Peyer's patch (tissue), 4 donors: Measurements from ENCODE around the gene UNK.

Source experiments
- POLR2A ChIP-seq, 2 donors: fragments of 450-650 bp; IDR thresholded peaks; one replicate each; pipeline ENCODE4 v1.5.1; 2017; ENCODE audit warnings: antibody characterized with exemption in 2 of 2, mild to moderate bottlenecking in 2 of 2, moderate library complexity in 2 of 2
- TF ChIP-seq, protein P1 (sequence below), 6 experiments: fragments of 450-650 bp in 4 of 6; fragments of 200-600 bp in 2 of 6; sonication (generic) in 1 of 6; IDR thresholded peaks; one replicate each; pipeline ENCODE4 v1.5.1; 2017 to 2019; ENCODE audit warnings: antibody characterized with exemption in 6 of 6, mild to moderate bottlenecking in 3 of 6, moderate library complexity in 1 of 6

DNA sequence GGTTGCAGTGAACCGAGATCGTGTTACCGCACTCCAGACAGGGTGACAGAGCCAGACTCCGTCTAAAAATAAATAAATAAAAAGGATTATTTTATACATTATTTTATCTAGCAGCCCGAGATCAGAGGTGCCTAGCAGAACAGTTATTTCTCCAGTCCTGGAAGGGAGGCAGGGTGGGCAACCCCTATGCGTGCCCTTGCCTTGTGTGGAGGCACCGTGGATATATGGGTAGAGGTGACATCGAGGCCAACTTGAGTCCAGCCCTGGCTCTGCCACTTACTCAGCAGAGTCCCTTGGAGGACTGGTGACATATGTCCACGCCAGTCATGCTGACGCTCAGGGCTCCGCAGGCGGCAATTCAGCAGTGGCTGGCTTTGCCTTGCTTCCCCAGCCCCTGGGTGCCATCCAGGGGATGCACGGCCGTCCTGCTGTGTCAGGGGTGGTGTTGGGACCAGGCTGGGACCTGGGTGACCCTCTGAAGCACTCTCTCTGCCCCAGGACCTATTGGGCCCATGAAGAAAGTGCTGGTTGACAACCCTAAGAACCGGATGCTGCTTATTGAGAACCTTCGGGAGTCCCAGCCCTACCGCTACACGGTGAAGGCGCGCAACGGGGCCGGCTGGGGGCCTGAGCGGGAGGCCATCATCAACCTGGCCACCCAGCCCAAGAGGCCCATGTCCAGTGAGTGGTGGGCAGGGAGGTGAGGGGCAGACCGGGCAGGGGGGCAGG is 32.8 kb upstream of the UNK start:
- TF ChIP-seq, protein P1, sequence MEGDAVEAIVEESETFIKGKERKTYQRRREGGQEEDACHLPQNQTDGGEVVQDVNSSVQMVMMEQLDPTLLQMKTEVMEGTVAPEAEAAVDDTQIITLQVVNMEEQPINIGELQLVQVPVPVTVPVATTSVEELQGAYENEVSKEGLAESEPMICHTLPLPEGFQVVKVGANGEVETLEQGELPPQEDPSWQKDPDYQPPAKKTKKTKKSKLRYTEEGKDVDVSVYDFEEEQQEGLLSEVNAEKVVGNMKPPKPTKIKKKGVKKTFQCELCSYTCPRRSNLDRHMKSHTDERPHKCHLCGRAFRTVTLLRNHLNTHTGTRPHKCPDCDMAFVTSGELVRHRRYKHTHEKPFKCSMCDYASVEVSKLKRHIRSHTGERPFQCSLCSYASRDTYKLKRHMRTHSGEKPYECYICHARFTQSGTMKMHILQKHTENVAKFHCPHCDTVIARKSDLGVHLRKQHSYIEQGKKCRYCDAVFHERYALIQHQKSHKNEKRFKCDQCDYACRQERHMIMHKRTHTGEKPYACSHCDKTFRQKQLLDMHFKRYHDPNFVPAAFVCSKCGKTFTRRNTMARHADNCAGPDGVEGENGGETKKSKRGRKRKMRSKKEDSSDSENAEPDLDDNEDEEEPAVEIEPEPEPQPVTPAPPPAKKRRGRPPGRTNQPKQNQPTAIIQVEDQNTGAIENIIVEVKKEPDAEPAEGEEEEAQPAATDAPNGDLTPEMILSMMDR (IDR thresholded peaks at IDR 0.05): no peak
- TF ChIP-seq POLR2A (IDR thresholded peaks at IDR 0.05): no peak
